HepG2 (cell line): ENCODE measurements around the gene SPRYD3. TPM values are rescaled to one million over a fixed set of nuclear protein-coding genes. Genes with fewer than 3 reads are reported as not detected.

Source experiments
- ATAC-seq: fragments of 200-7000 bp; cut with Tn5 transposase; 3 replicates; pipeline ENCODE4 v1.9.1; 2020; ENCODE audit warnings: mild to moderate bottlenecking, moderate library complexity
- BruUV-seq: library from RNA; stranded (reverse); fragments of 400-500 nt; replicated peaks from 2 replicates; lab custom pipeline; 2021; lab: Mats Ljungman, UMichigan
- CTCF ChIA-PET: fragments of 300-600 bp; formaldehyde crosslinking; extraction: SDS; loops from one replicate; lab custom pipeline; 2021; ENCODE audit warnings: low total read pairs, inconsistent platforms, low intra/inter-chr PET ratio; lab: Yijun Ruan, JAX
- POLR2A ChIA-PET: fragments of 350-600 bp; sonication (Branson Sonifier 250); formaldehyde crosslinking; loops from one replicate; lab custom pipeline; 2020; ENCODE audit warnings: antibody characterized with exemption, inconsistent platforms; lab: Yijun Ruan, JAX
- DNase-seq: peaks from one replicate; pipeline ENCODE4 v3.0.0-alpha.2; 2015; ENCODE audit warnings: low spot score
- FAIRE-seq: peaks from 3 replicates; lab custom pipeline; 2011; peaks lifted over from hg19 to GRCh38; lab: Jason Lieb, UNC
- H2AFZ ChIP-seq: one replicate; pipeline ENCODE4 v1.6.1; 2011; ENCODE audit warnings: low read length, inconsistent platforms
- H3K27ac ChIP-seq: fragments of 300-600 bp; 3 replicates; pipeline ENCODE4 v1.8.0; 2011; ENCODE audit warnings: mixed run types, mild to moderate bottlenecking, mixed read lengths, low read length, inconsistent platforms; ENCODE audit not compliant: insufficient read depth; ENCODE audit errors: extremely low read length
- H3K27me3 ChIP-seq, 2 experiments: fragments of 200-600 bp in 1 of 2; 2 replicates in 1 of 2; 3 replicates in 1 of 2; pipeline versions ENCODE4 v1.6.0 to v1.8.0; 2011; ENCODE audit warnings: low read length in 2 of 2, mild to moderate bottlenecking in 2 of 2, moderate library complexity in 2 of 2, inconsistent platforms in 1 of 2; ENCODE audit not compliant: insufficient read depth in 2 of 2, control insufficient read depth in 1 of 2
- H3K36me3 ChIP-seq, 2 experiments: fragments of 200-600 bp in 1 of 2; replicated peaks in 1 of 2; 2 replicates in 1 of 2; 3 replicates in 1 of 2; pipeline versions ENCODE4 v1.5.1 to v1.8.0; 2011; ENCODE audit warnings: low read length in 2 of 2, inconsistent platforms in 1 of 2; ENCODE audit not compliant: insufficient read depth in 2 of 2, control insufficient read depth in 1 of 2
- H3K4me1 ChIP-seq: 2 replicates; pipeline ENCODE4 v1.5.1; 2012; ENCODE audit warnings: low read length, inconsistent platforms; ENCODE audit not compliant: insufficient read depth
- H3K4me2 ChIP-seq: 2 replicates; pipeline ENCODE4 v1.6.0; 2011; ENCODE audit warnings: low read depth, low read length, inconsistent platforms
- H3K4me3 ChIP-seq, 3 experiments: fragments of 200-600 bp in 1 of 3; sonication (generic), shearing (Covaris generic) in 1 of 3; replicated peaks in 1 of 3; 2 replicates each; pipeline ENCODE4 v1.5.1; 2011 to 2016; ENCODE audit warnings: low read length in 3 of 3, inconsistent platforms in 2 of 3, low read depth in 2 of 3, mild to moderate bottlenecking in 2 of 3, control low read depth in 1 of 3, mixed read lengths in 1 of 3; ENCODE audit not compliant: insufficient read depth in 1 of 3
- H3K79me2 ChIP-seq: one replicate; pipeline ENCODE4 v1.6.1; 2011; ENCODE audit warnings: low read length, inconsistent platforms; ENCODE audit not compliant: insufficient read depth
- H3K9ac ChIP-seq: 2 replicates; pipeline ENCODE4 v1.6.0; 2011; ENCODE audit warnings: mild to moderate bottlenecking, low read depth, low read length, inconsistent platforms; ENCODE audit not compliant: insufficient read depth
- H3K9me3 ChIP-seq: 2 replicates; pipeline ENCODE4 v1.5.1; 2012; ENCODE audit warnings: mild to moderate bottlenecking, low read length
- H4K20me1 ChIP-seq: 2 replicates; pipeline ENCODE4 v1.6.0; 2011; ENCODE audit warnings: inconsistent platforms, mild to moderate bottlenecking, low read length, moderate library complexity; ENCODE audit not compliant: insufficient read depth
- GTF3A ChIP-seq: sonication (generic); formaldehyde crosslinking; conservative IDR thresholded peaks from 2 replicates; pipeline ENCODE4 v1.4.0; 2020; ENCODE audit warnings: mild to moderate bottlenecking, missing genetic modification reagents
- MAF1 ChIP-seq: sonication (generic); formaldehyde crosslinking; IDR thresholded peaks from 2 replicates; pipeline ENCODE4 v1.5.0; 2020; ENCODE audit warnings: missing genetic modification reagents, borderline replicate concordance
- PHF20 ChIP-seq: sonication (generic); formaldehyde crosslinking; IDR thresholded peaks from 2 replicates; pipeline ENCODE4 v1.5.0; 2020; ENCODE audit warnings: mild to moderate bottlenecking, missing genetic modification reagents
- RBFOX2 ChIP-seq: fragments of 200-400 bp; formaldehyde crosslinking; IDR thresholded peaks from 2 replicates; pipeline ENCODE4 v1.6.1; 2017; ENCODE audit warnings: low read depth, mild to moderate bottlenecking, low read length
- RBM22 ChIP-seq: fragments of 200-400 bp; formaldehyde crosslinking; optimal IDR thresholded peaks from 2 replicates; pipeline ENCODE3; 2017; ENCODE audit warnings: mild to moderate bottlenecking, low read length, moderate library complexity
- REL ChIP-seq: sonication (generic); formaldehyde crosslinking; conservative IDR thresholded peaks from 2 replicates; pipeline ENCODE4 v1.8.0; 2022; ENCODE audit warnings: mild to moderate bottlenecking, missing genetic modification reagents, moderate library complexity
- REXO4 ChIP-seq: sonication (generic); formaldehyde crosslinking; IDR thresholded peaks from 2 replicates; pipeline ENCODE4 v1.8.0; 2022; ENCODE audit warnings: missing genetic modification reagents, mild to moderate bottlenecking, borderline replicate concordance
- ZBTB42 ChIP-seq: sonication (generic); formaldehyde crosslinking; IDR thresholded peaks from 2 replicates; pipeline ENCODE4 v1.5.0; 2020; ENCODE audit warnings: mild to moderate bottlenecking, missing genetic modification reagents
- ZNF10 ChIP-seq: sonication (generic); formaldehyde crosslinking; IDR thresholded peaks from 2 replicates; pipeline ENCODE4 v1.4.0; 2020; ENCODE audit warnings: mild to moderate bottlenecking, low read depth, missing genetic modification reagents, borderline replicate concordance
- ZNF30 ChIP-seq: sonication (generic); formaldehyde crosslinking; IDR thresholded peaks from 2 replicates; pipeline ENCODE4 v1.5.0; 2020; ENCODE audit warnings: mild to moderate bottlenecking, missing genetic modification reagents
- WGBS: methylation state at CpG from one replicate; pipeline ENCODE4 v1.1.6; 2017; ENCODE audit warnings: low lambda C conversion rate; 5-methylcytosine and 5-hydroxymethylcytosine counted together
- in situ Hi-C: cut with HindIII; loops from 2 replicates; pipeline ENCODE4 v1.10.0; 2017; ENCODE audit warnings: low pct_unique_long_range_greater_than_20kb; ENCODE audit not compliant: extremely low pct_ligation_motif_present
- intact Hi-C: fragments of 100-400 bp; cut with micrococcal nuclease; formaldehyde crosslinking; loops from one replicate; pipeline ENCODE4 v1.10.0; 2022; ENCODE audit not compliant: unreplicated experiment
- microRNA-seq: library from miRNA; unstranded; fragments of <30 nt; microRNA quantifications from one replicate; pipeline ENCODE4, GENCODE V29; 2020
- polyA plus RNA-seq, 8 experiments: library from polyadenylated mRNA; depleted of rRNA in 3 of 8; stranded (reverse) in 7 of 8; unstranded in 1 of 8; fragments of >200 nt; fragmentation: Illumina TruSeq in 4 of 8; extraction: Trizol in 4 of 8; gene quantifications; 2 replicates each; pipeline versions ENCODE4 v1.2.1 to v1.2.3, GENCODE V29; 2011 to 2016; ENCODE audit warnings: low read depth in 4 of 8, missing spikeins in 1 of 8, mixed read lengths in 1 of 8; ENCODE audit not compliant: insufficient read depth in 1 of 8
- small RNA-seq, 3 experiments: library from RNA; depleted of rRNA; stranded (forward); fragments of <200 nt; gene quantifications; one replicate each; pipeline ENCODE3, GENCODE V24; 2012; ENCODE audit warnings: low read depth in 2 of 3, low replicate concordance in 1 of 3; ENCODE audit not compliant: insufficient read length in 3 of 3, insufficient read depth in 2 of 3
- total RNA-seq, 5 experiments: library from RNA; depleted of rRNA; stranded (reverse); fragments of >200 nt; fragmentation: Illumina TruSeq; extraction: Trizol; gene quantifications; 2 replicates each; pipeline ENCODE4 v1.2.3, GENCODE V29; 2016; ENCODE audit warnings: low read depth in 1 of 5

Gene SPRYD3
- total and polyA plus RNA-seq, 2 of the 13 experiments (the other 11 are each of a cell fraction or from before 2014, with no cell fraction given) = 9.0 to 9.2 TPM

DNA sequence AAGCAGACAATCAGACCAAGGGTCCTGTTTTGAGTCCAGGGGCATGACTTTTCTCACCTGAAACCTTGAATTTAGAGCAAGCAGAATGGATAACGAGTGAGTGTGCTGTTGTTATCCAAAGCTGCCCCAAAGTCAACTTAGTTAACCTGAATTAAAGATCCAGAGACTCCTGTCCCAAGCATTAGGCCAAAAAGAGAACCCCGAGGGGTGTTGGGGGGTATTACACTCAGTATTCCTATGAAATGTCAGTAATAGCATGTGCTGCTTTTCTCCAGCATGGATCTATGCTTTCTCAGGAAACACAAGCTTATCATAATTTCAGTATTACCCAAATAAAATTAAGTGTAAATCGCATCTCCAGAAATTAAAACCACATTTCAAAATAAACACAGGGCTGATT lies 53.9 kb downstream of the SPRYD3 start:
- H3K4me3 ChIP-seq = no peak overlapping the region
- H3K4me2 ChIP-seq = no peak overlapping the region
- in situ Hi-C loops = no loop called here
- H3K4me1 ChIP-seq = peaks cover 14% of the 10 kb centered on the region
- H3K79me2 ChIP-seq = peaks cover 12% of the 10 kb centered on the region
- no peak for FAIRE-seq
- ChIA-PET CTCF (no interaction called here), POLR2A (interaction anchor here (2.2 to 3.3 kb wide), 2 partner anchors 18 to 19 kb away, joined by 5 to 14 read pairs; partner anchors contain the start of gene EIF4B)
- no peak overlapping the region for H3K9ac ChIP-seq
- TF ChIP-seq GTF3A (CRISPR knock-in tag) (no peak), REXO4 (CRISPR knock-in tag) (no peak), RBM22 (peak; percentile 37), PHF20 (CRISPR knock-in tag) (no peak), ZBTB42 (no peak), ZNF10 (CRISPR knock-in tag) (no peak), MAF1 (CRISPR knock-in tag) (no peak), REL (CRISPR knock-in tag) (no peak)
- no peaks in the 10 kb centered on the region for H4K20me1 ChIP-seq
- no peak for DNase-seq
- ATAC-seq = peak; percentile 46; the same call in 2 of the 3 replicates
- H3K27me3 ChIP-seq = no peaks in the 10 kb centered on the region
- intact Hi-C loops = no loop called here
- peaks cover 30 to 83% of the 10 kb centered on the region in 2 experiments for H3K36me3 ChIP-seq
- BruUV-seq = no TSS peak
- WGBS = 93% methylated on average over 3 of the region's 3 CpGs
- no peak overlapping the region for H2AFZ ChIP-seq
- H3K27ac ChIP-seq = no peak overlapping the region
- no peaks in the 10 kb centered on the region for H3K9me3 ChIP-seq

DNA sequence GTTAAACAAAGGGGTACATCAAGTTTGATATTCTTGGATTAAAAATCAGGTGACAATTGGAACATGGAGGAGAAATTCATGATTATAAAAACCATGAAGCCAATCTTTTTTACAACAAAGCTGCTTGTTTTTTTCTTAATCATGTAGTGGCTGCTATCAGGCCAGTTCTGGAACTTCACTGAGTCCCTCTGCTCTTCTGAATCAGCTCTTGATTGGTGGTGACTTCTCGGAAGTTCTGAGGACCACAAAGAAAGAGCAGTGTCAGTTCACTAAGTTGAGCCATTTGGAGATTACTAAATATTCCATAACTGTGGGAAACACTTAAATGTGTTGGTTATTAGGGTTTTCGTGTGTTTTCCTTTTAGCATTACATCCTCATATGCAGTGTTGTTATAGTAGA lies 64.5 kb downstream of the SPRYD3 start:
- H3K4me3 ChIP-seq = no peak overlapping the region
- H3K36me3 ChIP-seq = peaks cover 1 to 61% of the 10 kb centered on the region in 2 experiments
- H3K4me1 ChIP-seq = peaks cover 62% of the 10 kb centered on the region
- BruUV-seq = no TSS peak
- intact Hi-C loops (no loop called here), in situ Hi-C loops (no loop called here)
- ATAC-seq (no peak), FAIRE-seq (no peak), DNase-seq (no peak)
- no peaks in the 10 kb centered on the region for H3K27me3 ChIP-seq
- 98% methylated on average over 2 of the region's 2 CpGs for WGBS
- no peak overlapping the region for H3K4me2 ChIP-seq
- no peak overlapping the region for H3K27ac ChIP-seq
- no peak overlapping the region for H2AFZ ChIP-seq
- CTCF ChIA-PET = no interaction called here
- H3K79me2 ChIP-seq = peaks cover 86% of the 10 kb centered on the region
- no peaks in the 10 kb centered on the region for H3K9me3 ChIP-seq
- H3K9ac ChIP-seq = no peak overlapping the region
- H4K20me1 ChIP-seq = peaks cover 77% of the 10 kb centered on the region
- TF ChIP-seq ZNF30 (CRISPR knock-in tag) (no peak), RBFOX2 (0 out of 2 replicates have a peak, but pooled peaks have one; percentile 11)
- POLR2A ChIA-PET = no interaction called here

Small RNAs within 50 kb of the gene (microRNA-seq; reads per million reads assigned to microRNA genes)
- 0.68 reads per million for gene MIR6757

Small RNAs within 50 kb of the gene (small RNA-seq; reads per million reads assigned to genes)
- 0 reads per million in 3 experiments for gene MIR6757

Other genes starting within 250 kb of the SPRYD3 start
- not detected in 2 replicates for gene KRT79, start 245.1 kb downstream of the SPRYD3 start, total RNA-seq (2016; rRNA removed; fragmentation: Illumina TruSeq; extraction: Trizol)
- gene KRT79, start 245.1 kb downstream of the SPRYD3 start, polyA plus RNA-seq (2011; rRNA removed) = 0.09 TPM in 1 of 2 replicates, not detected in the other
- not detected in 2 replicates for gene KRT78, start 230.4 kb downstream of the SPRYD3 start, total RNA-seq (2016; rRNA removed; fragmentation: Illumina TruSeq; extraction: Trizol)
- gene KRT78, start 230.4 kb downstream of the SPRYD3 start, polyA plus RNA-seq (2011; rRNA removed) = not detected in 2 replicates
- gene KRT8, start 174.3 kb downstream of the SPRYD3 start, total RNA-seq (2016; rRNA removed; fragmentation: Illumina TruSeq; extraction: Trizol) = 718 and 837 TPM in 2 replicates
- 491 and 498 TPM in 2 replicates for gene KRT8, start 174.3 kb downstream of the SPRYD3 start, polyA plus RNA-seq (2011; rRNA removed)
- gene KRT18, start 130.3 kb downstream of the SPRYD3 start, total RNA-seq (2016; rRNA removed; fragmentation: Illumina TruSeq; extraction: Trizol) = 618 and 762 TPM in 2 replicates
- gene KRT18, start 130.3 kb downstream of the SPRYD3 start, polyA plus RNA-seq (2011; rRNA removed) = 433 and 436 TPM in 2 replicates
- 548 and 779 TPM in 2 replicates for gene EIF4B, start 72.9 kb downstream of the SPRYD3 start, total RNA-seq (2016; rRNA removed; fragmentation: Illumina TruSeq; extraction: Trizol)
- 327 and 416 TPM in 2 replicates for gene EIF4B, start 72.9 kb downstream of the SPRYD3 start, polyA plus RNA-seq (2011; rRNA removed)
- 3.2 and 8.9 TPM in 2 replicates for gene TNS2, start 29.3 kb downstream of the SPRYD3 start, total RNA-seq (2016; rRNA removed; fragmentation: Illumina TruSeq; extraction: Trizol)
- gene TNS2, start 29.3 kb downstream of the SPRYD3 start, polyA plus RNA-seq (2011; rRNA removed) = 18.0 and 20.4 TPM in 2 replicates
- 2.1 and 3.9 TPM in 2 replicates for gene IGFBP6, start 18.3 kb upstream of the SPRYD3 start, total RNA-seq (2016; rRNA removed; fragmentation: Illumina TruSeq; extraction: Trizol)
- gene IGFBP6, start 18.3 kb upstream of the SPRYD3 start, polyA plus RNA-seq (2011; rRNA removed) = 22.6 and 25.2 TPM in 2 replicates
- 6.1 and 14.9 TPM in 2 replicates for gene SOAT2, start 24.1 kb upstream of the SPRYD3 start, total RNA-seq (2016; rRNA removed; fragmentation: Illumina TruSeq; extraction: Trizol)
- 108 and 131 TPM in 2 replicates for gene SOAT2, start 24.1 kb upstream of the SPRYD3 start, polyA plus RNA-seq (2011; rRNA removed)
- 15.0 and 16.9 TPM in 2 replicates for gene ZNF740, start 101.3 kb upstream of the SPRYD3 start, total RNA-seq (2016; rRNA removed; fragmentation: Illumina TruSeq; extraction: Trizol)
- gene ZNF740, start 101.3 kb upstream of the SPRYD3 start, polyA plus RNA-seq (2011; rRNA removed) = 19.0 and 22.0 TPM in 2 replicates
- gene CSAD, start 101.5 kb upstream of the SPRYD3 start, total RNA-seq (2016; rRNA removed; fragmentation: Illumina TruSeq; extraction: Trizol) = 2.7 and 7.2 TPM in 2 replicates
- 23.5 and 25.2 TPM in 2 replicates for gene CSAD, start 101.5 kb upstream of the SPRYD3 start, polyA plus RNA-seq (2011; rRNA removed)
- gene ITGB7, start 127.9 kb upstream of the SPRYD3 start, total RNA-seq (2016; rRNA removed; fragmentation: Illumina TruSeq; extraction: Trizol) = 0.13 and 0.18 TPM in 2 replicates
- gene ITGB7, start 127.9 kb upstream of the SPRYD3 start, polyA plus RNA-seq (2011; rRNA removed) = 0.14 and 0.16 TPM in 2 replicates
- 0.77 and 0.91 TPM in 2 replicates for gene RARG, start 152.8 kb upstream of the SPRYD3 start, total RNA-seq (2016; rRNA removed; fragmentation: Illumina TruSeq; extraction: Trizol)
- 1.5 and 1.6 TPM in 2 replicates for gene RARG, start 152.8 kb upstream of the SPRYD3 start, polyA plus RNA-seq (2011; rRNA removed)
- 11.5 and 11.6 TPM in 2 replicates for gene ESPL1, start 188.9 kb upstream of the SPRYD3 start, total RNA-seq (2016; rRNA removed; fragmentation: Illumina TruSeq; extraction: Trizol)
- gene ESPL1, start 188.9 kb upstream of the SPRYD3 start, polyA plus RNA-seq (2011; rRNA removed) = 5.3 and 5.8 TPM in 2 replicates
- gene PFDN5, start 216.2 kb upstream of the SPRYD3 start, total RNA-seq (2016; rRNA removed; fragmentation: Illumina TruSeq; extraction: Trizol) = 462 and 578 TPM in 2 replicates
- 440 and 449 TPM in 2 replicates for gene PFDN5, start 216.2 kb upstream of the SPRYD3 start, polyA plus RNA-seq (2011; rRNA removed)
- 58.0 and 62.6 TPM in 2 replicates for gene MYG1, start 220.3 kb upstream of the SPRYD3 start, total RNA-seq (2016; rRNA removed; fragmentation: Illumina TruSeq; extraction: Trizol)
- gene MYG1, start 220.3 kb upstream of the SPRYD3 start, polyA plus RNA-seq (2011; rRNA removed) = 38.6 and 40.7 TPM in 2 replicates
- 47.6 and 49.9 TPM in 2 replicates for gene AAAS, start 242.2 kb upstream of the SPRYD3 start, total RNA-seq (2016; rRNA removed; fragmentation: Illumina TruSeq; extraction: Trizol)
- 52.0 and 54.0 TPM in 2 replicates for gene AAAS, start 242.2 kb upstream of the SPRYD3 start, polyA plus RNA-seq (2011; rRNA removed)